ENCODE results near the gene PLA2G12B.

DNA sequence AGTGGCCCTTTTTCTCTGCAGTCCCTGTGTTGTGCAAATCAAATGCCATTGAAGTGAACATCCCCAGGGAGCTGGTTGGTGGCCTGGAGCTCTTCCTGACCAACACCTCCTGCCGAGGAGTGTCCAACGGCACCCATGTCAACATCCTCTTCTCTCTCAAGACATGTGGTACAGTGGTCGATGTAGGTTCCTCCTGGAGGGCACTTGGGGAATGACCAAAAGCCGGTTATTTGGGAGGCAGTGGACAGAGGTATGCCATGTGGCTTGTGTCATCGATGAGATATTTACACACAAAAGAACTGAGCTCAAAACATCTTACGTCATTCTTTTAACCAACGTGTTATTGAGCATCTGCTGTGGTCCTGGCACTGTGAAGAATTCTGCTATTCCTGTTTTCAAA is 41.3 kb downstream of the PLA2G12B start:
- no peak for TF ChIP-seq TAF1 (IDR thresholded peaks at IDR 0.05; ENCODE audit: low read depth, low read length)
- TF ChIP-seq POLR2AphosphoS5 (IDR thresholded peaks at IDR 0.05; ENCODE audit: low read depth, low read length) = no peak
- TF ChIP-seq POLR2A (IDR thresholded peaks at IDR 0.05; ENCODE audit: low read depth, low read length) = no peak

All from GM12891 (cell line).